ENCODE data around the gene MORF4L2. TPM values are rescaled to one million over a fixed set of nuclear protein-coding genes. Genes with fewer than 3 reads are reported as not detected.

Gene MORF4L2
- 540 to 567 TPM (median 545 TPM) in 3 replicates for total RNA-seq
- long read RNA-seq, transcript MORF4L2-203 (4 exons, 1,983 nt) = minor isoform, 117 of 515 reads
- long read RNA-seq, transcript MORF4L2-215 (4 exons, 451 nt) = major isoform, 214 of 515 reads
- long read RNA-seq, transcript MORF4L2-209 (5 exons, 869 nt) = minor isoform, 41 of 515 reads
- long read RNA-seq, transcript MORF4L2-201 (4 exons, 1,824 nt) = minor isoform, 29 of 515 reads
- long read RNA-seq, partial matches to known transcripts = 4 of 515 reads
- long read RNA-seq, other reads (novel, unspliced or antisense) = 80 of 515 reads

DNA sequence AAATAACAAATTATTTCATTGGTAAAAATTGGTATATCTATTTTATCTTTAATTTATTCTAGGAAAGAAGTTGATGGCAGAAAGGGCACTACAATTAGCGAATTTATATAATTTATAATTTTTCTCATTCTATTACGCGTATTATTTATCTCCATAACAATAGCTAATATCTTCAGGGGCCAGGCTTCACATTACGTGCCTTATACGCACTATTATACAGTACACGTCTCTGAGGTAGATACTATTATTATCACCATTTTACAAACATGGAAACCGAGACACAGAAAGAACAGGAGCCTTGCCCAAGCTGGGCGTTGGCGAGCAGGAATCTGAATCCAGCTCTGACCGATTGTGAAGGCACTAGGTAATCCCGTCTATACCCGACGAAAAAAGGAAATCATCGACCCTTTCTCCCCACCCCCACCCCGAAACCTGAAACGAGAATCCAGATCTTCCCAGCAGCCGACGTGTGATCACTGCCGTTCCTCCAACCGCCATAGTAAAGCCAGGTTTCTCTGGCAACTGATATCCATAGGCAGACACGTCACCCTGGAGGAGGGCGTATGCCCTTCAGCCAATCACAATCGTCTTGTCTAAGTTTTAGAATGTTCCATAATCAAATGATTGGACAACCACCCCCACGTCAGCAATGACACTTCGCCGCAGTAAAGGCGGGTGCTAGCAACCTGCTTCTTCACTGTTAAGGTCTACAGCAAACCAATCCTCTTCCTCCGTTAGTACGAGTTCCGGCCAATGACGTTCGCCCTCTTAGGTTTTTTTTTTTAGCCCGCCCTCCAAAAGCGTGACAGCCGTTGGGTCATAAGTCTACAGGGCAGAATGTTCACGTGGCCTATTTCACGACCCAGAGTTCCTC lies at the start of gene MORF4L2:
Gene MORF4L2, minus strand, starts transcription at position 501 of the 874 bp plus-strand sequence. CDS start 9,672 bp downstream, outside the sequence.
- Mint-ChIP-seq H3K4me3 (ENCODE audit: unreplicated experiment) (no peak within 1 kb of the TSS), H3K27me3 (ENCODE audit: low read depth) (no peaks in the 10 kb centered on the region), H3K27ac (ENCODE audit: unreplicated experiment) (no peak within 1 kb of the TSS), H3K9me3 (ENCODE audit: low read depth) (no peaks in the 10 kb centered on the region), H3K4me1 (ENCODE audit: low read depth) (peaks cover 19% of the 10 kb centered on the region), H3K36me3 (ENCODE audit: low read depth) (peaks cover 13% of the 10 kb centered on the region)
- DNase-seq (ENCODE audit: low spot score) = peak; percentile 89
- TF ChIP-seq, protein P1, sequence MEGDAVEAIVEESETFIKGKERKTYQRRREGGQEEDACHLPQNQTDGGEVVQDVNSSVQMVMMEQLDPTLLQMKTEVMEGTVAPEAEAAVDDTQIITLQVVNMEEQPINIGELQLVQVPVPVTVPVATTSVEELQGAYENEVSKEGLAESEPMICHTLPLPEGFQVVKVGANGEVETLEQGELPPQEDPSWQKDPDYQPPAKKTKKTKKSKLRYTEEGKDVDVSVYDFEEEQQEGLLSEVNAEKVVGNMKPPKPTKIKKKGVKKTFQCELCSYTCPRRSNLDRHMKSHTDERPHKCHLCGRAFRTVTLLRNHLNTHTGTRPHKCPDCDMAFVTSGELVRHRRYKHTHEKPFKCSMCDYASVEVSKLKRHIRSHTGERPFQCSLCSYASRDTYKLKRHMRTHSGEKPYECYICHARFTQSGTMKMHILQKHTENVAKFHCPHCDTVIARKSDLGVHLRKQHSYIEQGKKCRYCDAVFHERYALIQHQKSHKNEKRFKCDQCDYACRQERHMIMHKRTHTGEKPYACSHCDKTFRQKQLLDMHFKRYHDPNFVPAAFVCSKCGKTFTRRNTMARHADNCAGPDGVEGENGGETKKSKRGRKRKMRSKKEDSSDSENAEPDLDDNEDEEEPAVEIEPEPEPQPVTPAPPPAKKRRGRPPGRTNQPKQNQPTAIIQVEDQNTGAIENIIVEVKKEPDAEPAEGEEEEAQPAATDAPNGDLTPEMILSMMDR (IDR thresholded peaks at IDR 0.05) = no peak

DNA sequence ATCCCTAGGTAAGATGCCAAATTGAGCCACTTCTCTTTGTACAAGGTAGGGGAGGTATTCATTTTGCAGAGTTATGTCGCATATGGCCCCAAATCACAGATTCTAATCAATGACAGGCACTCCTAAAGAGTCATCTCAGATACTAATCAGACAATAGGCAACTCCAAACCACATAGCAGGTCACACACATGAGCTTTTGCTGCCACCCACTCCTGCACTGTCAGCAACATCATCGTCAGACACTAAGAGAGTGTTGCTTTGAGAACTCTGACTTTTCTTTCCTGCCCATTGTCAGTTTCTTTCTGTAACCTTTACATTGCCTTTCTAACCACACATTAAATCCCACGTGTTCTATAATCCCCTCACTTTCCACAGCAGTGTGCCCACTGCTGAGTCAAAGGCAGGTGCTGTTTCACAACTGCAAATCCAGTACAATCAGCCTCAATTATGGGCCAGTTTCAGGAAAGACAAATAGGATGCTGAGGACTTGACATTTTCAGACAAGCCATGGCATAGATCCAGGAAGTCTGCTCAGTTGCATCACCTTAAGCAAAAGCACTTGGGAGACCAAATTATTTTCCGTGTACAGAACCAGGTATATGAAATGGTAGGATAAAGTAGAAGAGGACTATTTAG lies 47.7 kb upstream of the MORF4L2 start:
- Mint-ChIP-seq H3K4me3 (ENCODE audit: unreplicated experiment) (no peak overlapping the region), H3K9me3 (ENCODE audit: low read depth) (no peaks in the 10 kb centered on the region), H3K36me3 (ENCODE audit: low read depth) (no peaks in the 10 kb centered on the region), H3K27ac (ENCODE audit: unreplicated experiment) (no peak overlapping the region), H3K4me1 (ENCODE audit: low read depth) (peaks cover 36% of the 10 kb centered on the region), H3K27me3 (ENCODE audit: low read depth) (no peaks in the 10 kb centered on the region)
- no peak for DNase-seq (ENCODE audit: low spot score)
- TF ChIP-seq, protein P1 (IDR thresholded peaks at IDR 0.05) = no peak

GRCh38 chrX:103733017-103733416 lies 46.5 kb upstream of the MORF4L2 start:
- Mint-ChIP-seq H3K4me3 (ENCODE audit: unreplicated experiment) (no peak overlapping the region), H3K36me3 (ENCODE audit: low read depth) (no peaks in the 10 kb centered on the region), H3K9me3 (ENCODE audit: low read depth) (no peaks in the 10 kb centered on the region), H3K27me3 (ENCODE audit: low read depth) (no peaks in the 10 kb centered on the region), H3K27ac (ENCODE audit: unreplicated experiment) (no peak overlapping the region), H3K4me1 (ENCODE audit: low read depth) (peaks cover 41% of the 10 kb centered on the region)
- no peak for DNase-seq (ENCODE audit: low spot score)
- TF ChIP-seq, protein P1 (IDR thresholded peaks at IDR 0.05) = no peak

DNA sequence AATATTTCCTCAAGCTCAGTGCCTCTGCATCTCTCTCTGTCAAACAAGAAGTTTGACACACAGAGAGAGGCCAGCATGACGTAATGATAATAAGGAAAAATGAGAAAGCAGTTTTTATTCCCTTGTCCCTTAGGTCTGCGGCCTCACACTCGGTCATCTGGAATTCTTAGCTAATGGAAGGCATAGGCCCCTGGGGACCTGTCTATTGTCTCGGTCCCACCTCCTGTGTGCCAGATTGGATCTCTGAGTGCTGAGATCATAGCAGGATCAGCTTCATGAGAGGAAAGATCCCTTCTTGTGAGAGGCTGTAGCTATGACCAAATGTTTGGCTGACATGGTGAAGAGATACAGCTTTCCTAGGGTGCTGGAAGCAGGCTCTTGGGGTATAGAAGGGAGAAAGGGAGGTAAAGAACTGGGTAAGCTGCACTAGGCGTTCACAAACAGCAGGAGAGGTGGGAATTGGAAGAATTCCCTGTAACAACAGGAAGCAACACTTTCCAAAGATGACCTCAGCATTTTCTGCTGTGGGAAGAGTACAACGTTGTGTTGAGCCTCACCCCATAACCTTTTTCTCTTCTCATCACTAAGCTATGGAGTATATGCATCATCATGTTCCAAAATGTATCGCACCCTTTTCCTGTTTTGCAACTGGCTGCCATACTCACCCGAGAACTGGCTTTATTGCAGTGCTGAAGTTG lies 44.4 kb upstream of the MORF4L2 start:
- Mint-ChIP-seq H3K4me3 (ENCODE audit: unreplicated experiment) (no peak overlapping the region), H3K27me3 (ENCODE audit: low read depth) (no peaks in the 10 kb centered on the region), H3K36me3 (ENCODE audit: low read depth) (no peaks in the 10 kb centered on the region), H3K9me3 (ENCODE audit: low read depth) (no peaks in the 10 kb centered on the region), H3K27ac (ENCODE audit: unreplicated experiment) (peak overlapping the region; percentile 99), H3K4me1 (ENCODE audit: low read depth) (peaks cover 41% of the 10 kb centered on the region)
- DNase-seq (ENCODE audit: low spot score) = no peak
- TF ChIP-seq, protein P1 (IDR thresholded peaks at IDR 0.05) = no peak
